HepG2 (cell line): ENCODE results near the gene BIRC6.

Experiments
- ETS1 ChIP-seq: sonication (generic); formaldehyde crosslinking; IDR thresholded peaks from 2 replicates; pipeline ENCODE4 v1.4.0; 2020; ENCODE audit warnings: missing genetic modification reagents
- MAFG ChIP-seq: sonication (generic); formaldehyde crosslinking; IDR thresholded peaks from 2 replicates; pipeline ENCODE4 v1.5.1; 2020; ENCODE audit warnings: mild to moderate bottlenecking, missing genetic modification reagents
- NKX3-1 ChIP-seq: sonication (generic); formaldehyde crosslinking; IDR thresholded peaks from 2 replicates; pipeline ENCODE4 v1.5.0; 2020; ENCODE audit warnings: missing genetic modification reagents
- XBP1 ChIP-seq: sonication (generic); formaldehyde crosslinking; IDR thresholded peaks from 2 replicates; pipeline ENCODE4 v1.5.0; 2020; ENCODE audit warnings: missing genetic modification reagents
- ZNF274 ChIP-seq: sonication (generic); formaldehyde crosslinking; IDR thresholded peaks from 2 replicates; pipeline ENCODE4 v1.5.1; 2020; ENCODE audit warnings: mild to moderate bottlenecking, missing genetic modification reagents
- ZNF292 ChIP-seq: sonication (generic); formaldehyde crosslinking; IDR thresholded peaks from 2 replicates; pipeline ENCODE4 v1.8.1; 2022; ENCODE audit warnings: mild to moderate bottlenecking, low read depth, missing genetic modification reagents, borderline replicate concordance
- ZNF589 ChIP-seq: sonication (generic); formaldehyde crosslinking; conservative IDR thresholded peaks from 2 replicates; pipeline ENCODE4 v1.8.0; 2022; ENCODE audit warnings: mild to moderate bottlenecking, moderate library complexity, missing genetic modification reagents
- ZNF891 ChIP-seq: sonication (generic); formaldehyde crosslinking; IDR thresholded peaks from 2 replicates; pipeline ENCODE4 v1.5.0; 2020; ENCODE audit warnings: mild to moderate bottlenecking, missing genetic modification reagents

GRCh38 chr2:32436150-32436549, 79.3 kb downstream of the BIRC6 start:
- TF ChIP-seq MAFG = no peak
- no peak for TF ChIP-seq NKX3-1 (CRISPR knock-in tag)
- TF ChIP-seq ZNF589 (CRISPR knock-in tag) = no peak
- no peak for TF ChIP-seq ZNF274 (CRISPR knock-in tag)
- TF ChIP-seq XBP1 = no peak
- no peak for TF ChIP-seq ZNF891
- TF ChIP-seq ETS1 = no peak
- TF ChIP-seq ZNF292 (CRISPR knock-in tag) = no peak
